ENCODE data around the gene LYSMD3.

Gene LYSMD3

GRCh38 chr5:90510438-90510837 lies 18.9 kb downstream of the LYSMD3 start:
- TF ChIP-seq, protein P1, sequence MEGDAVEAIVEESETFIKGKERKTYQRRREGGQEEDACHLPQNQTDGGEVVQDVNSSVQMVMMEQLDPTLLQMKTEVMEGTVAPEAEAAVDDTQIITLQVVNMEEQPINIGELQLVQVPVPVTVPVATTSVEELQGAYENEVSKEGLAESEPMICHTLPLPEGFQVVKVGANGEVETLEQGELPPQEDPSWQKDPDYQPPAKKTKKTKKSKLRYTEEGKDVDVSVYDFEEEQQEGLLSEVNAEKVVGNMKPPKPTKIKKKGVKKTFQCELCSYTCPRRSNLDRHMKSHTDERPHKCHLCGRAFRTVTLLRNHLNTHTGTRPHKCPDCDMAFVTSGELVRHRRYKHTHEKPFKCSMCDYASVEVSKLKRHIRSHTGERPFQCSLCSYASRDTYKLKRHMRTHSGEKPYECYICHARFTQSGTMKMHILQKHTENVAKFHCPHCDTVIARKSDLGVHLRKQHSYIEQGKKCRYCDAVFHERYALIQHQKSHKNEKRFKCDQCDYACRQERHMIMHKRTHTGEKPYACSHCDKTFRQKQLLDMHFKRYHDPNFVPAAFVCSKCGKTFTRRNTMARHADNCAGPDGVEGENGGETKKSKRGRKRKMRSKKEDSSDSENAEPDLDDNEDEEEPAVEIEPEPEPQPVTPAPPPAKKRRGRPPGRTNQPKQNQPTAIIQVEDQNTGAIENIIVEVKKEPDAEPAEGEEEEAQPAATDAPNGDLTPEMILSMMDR (IDR thresholded peaks at IDR 0.05), result no peak
- no peak for TF ChIP-seq ZFX (IDR thresholded peaks at IDR 0.05; ENCODE audit: borderline replicate concordance)
- no peak overlapping the region for H3K27ac ChIP-seq

- TF ChIP-seq, protein P1 (IDR thresholded peaks at IDR 0.05), result no peak
- TF ChIP-seq ZFX (IDR thresholded peaks at IDR 0.05; ENCODE audit: borderline replicate concordance), result no peak
- no peak overlapping the region for H3K27ac ChIP-seq
Observed at GRCh38 chr5:90506221-90506620, 23.2 kb downstream of the LYSMD3 start.

- TF ChIP-seq, protein P1 (IDR thresholded peaks at IDR 0.05), result no peak
- no peak for TF ChIP-seq ZFX (IDR thresholded peaks at IDR 0.05; ENCODE audit: borderline replicate concordance)
- H3K27ac ChIP-seq, result no peak overlapping the region
Observed at GRCh38 chr5:90504743-90505142, 24.6 kb downstream of the LYSMD3 start.

- TF ChIP-seq, protein P1 (IDR thresholded peaks at IDR 0.05), result no peak
- no peak for TF ChIP-seq ZFX (IDR thresholded peaks at IDR 0.05; ENCODE audit: borderline replicate concordance)
- no peak overlapping the region for H3K27ac ChIP-seq
Observed at GRCh38 chr5:90503596-90503995, 25.8 kb downstream of the LYSMD3 start.

DNA sequence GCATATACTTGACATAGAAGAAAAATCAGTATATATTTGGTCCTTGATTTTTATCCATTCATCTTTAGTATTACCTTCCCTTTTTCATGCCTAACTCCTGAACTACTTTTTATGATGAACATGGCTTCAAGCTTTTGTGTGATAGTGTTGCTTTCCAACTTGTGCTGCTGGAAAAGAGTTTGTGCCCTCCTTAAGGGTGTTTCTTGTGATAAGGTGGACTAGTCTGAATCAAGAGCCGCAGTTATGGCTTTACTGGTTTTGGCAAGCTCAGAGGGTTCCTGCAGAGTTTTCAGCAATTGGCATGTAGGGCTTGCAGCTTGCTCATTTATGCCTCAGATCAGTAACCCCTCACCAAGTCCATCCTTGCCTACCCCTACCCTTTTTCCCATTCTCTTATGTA lies 34.2 kb downstream of the LYSMD3 start:
- TF ChIP-seq ZFX (IDR thresholded peaks at IDR 0.05; ENCODE audit: borderline replicate concordance), result no peak
- TF ChIP-seq, protein P1 (IDR thresholded peaks at IDR 0.05), result no peak
- no peak overlapping the region for H3K27ac ChIP-seq

- no peak overlapping the region for H3K27ac ChIP-seq
- TF ChIP-seq, protein P1 (IDR thresholded peaks at IDR 0.05), result no peak
- TF ChIP-seq ZFX (IDR thresholded peaks at IDR 0.05; ENCODE audit: borderline replicate concordance), result no peak
Observed at GRCh38 chr5:90494043-90494442, 35.3 kb downstream of the LYSMD3 start.

GRCh38 chr5:90488791-90489190 lies 40.6 kb downstream of the LYSMD3 start:
- no peak overlapping the region for H3K27ac ChIP-seq
- TF ChIP-seq, protein P1 (IDR thresholded peaks at IDR 0.05), result no peak
- no peak for TF ChIP-seq ZFX (IDR thresholded peaks at IDR 0.05; ENCODE audit: borderline replicate concordance)
